Activated gamma-delta T cell treated with anti-CD3 and anti-CD28 coated beads, Interleukin-2, amount 50 U/mL, for 16 hours (primary cell): Measurements from ENCODE around the gene GPC6.

Experiments used
- DNase-seq: peaks from one replicate; pipeline ENCODE4 v3.0.0-alpha.2; 2020; ENCODE audit warnings: low read depth

The GPC6 gene

GRCh38 chr13:93926425-93926824 lies 699.8 kb downstream of the GPC6 start:
- no peak for DNase-seq

GRCh38 chr13:93927431-93927830 lies 700.8 kb downstream of the GPC6 start:
- no peak for DNase-seq

- no peak for DNase-seq
Observed at GRCh38 chr13:93932901-93933300, 706.3 kb downstream of the GPC6 start.

GRCh38 chr13:93936901-93937300 lies 710.3 kb downstream of the GPC6 start:
- no peak for DNase-seq

GRCh38 chr13:93941444-93941843 lies 714.8 kb downstream of the GPC6 start:
- DNase-seq = no peak

GRCh38 chr13:93942016-93942415 lies 715.4 kb downstream of the GPC6 start:
- DNase-seq = no peak

GRCh38 chr13:93945621-93946020 lies 719.0 kb downstream of the GPC6 start:
- no peak for DNase-seq

- DNase-seq = no peak
Observed at GRCh38 chr13:93946994-93947393, 720.4 kb downstream of the GPC6 start.

GRCh38 chr13:93947651-93948050 lies 721.0 kb downstream of the GPC6 start:
- no peak for DNase-seq

- no peak for DNase-seq
Observed at GRCh38 chr13:93948162-93948922, 721.7 kb downstream of the GPC6 start.

GRCh38 chr13:93951108-93951507 lies 724.5 kb downstream of the GPC6 start:
- DNase-seq = no peak

GRCh38 chr13:93951951-93952350 lies 725.3 kb downstream of the GPC6 start:
- no peak for DNase-seq

- DNase-seq = no peak
Observed at GRCh38 chr13:93953841-93954240, 727.2 kb downstream of the GPC6 start.

- DNase-seq = no peak
Observed at GRCh38 chr13:93955904-93956303, 729.3 kb downstream of the GPC6 start.

- DNase-seq = no peak
Observed at GRCh38 chr13:93956426-93956825, 729.8 kb downstream of the GPC6 start.

- DNase-seq = no peak
Observed at GRCh38 chr13:93957371-93957770, 730.8 kb downstream of the GPC6 start.

- no peak for DNase-seq
Observed at GRCh38 chr13:93959796-93960533, 733.4 kb downstream of the GPC6 start.

GRCh38 chr13:93963266-93964145 lies 736.9 kb downstream of the GPC6 start:
- DNase-seq = no peak

GRCh38 chr13:93964146-93964512 lies 737.5 kb downstream of the GPC6 start:
- no peak for DNase-seq

GRCh38 chr13:93965587-93965986 lies 739.0 kb downstream of the GPC6 start:
- DNase-seq = no peak

- no peak for DNase-seq
Observed at GRCh38 chr13:93966267-93966936, 739.8 kb downstream of the GPC6 start.

- no peak for DNase-seq
Observed at GRCh38 chr13:93967286-93967685, 740.7 kb downstream of the GPC6 start.
